Measurements from ENCODE around the gene SERTAD3. TPM values are rescaled to one million over a fixed set of nuclear protein-coding genes. Genes with fewer than 3 reads are reported as not detected.
A peak's percentile ranks its signal among the peaks of the same experiment; 100 is the strongest.

The SERTAD3 gene
- total and polyA plus RNA-seq, 2 donors (not counting 3 experiments of a cell fraction or from before 2014, with no cell fraction given) = 13.3 to 29.9 TPM

GRCh38 chr19:40413291-40413845 lies 30.8 kb downstream of the SERTAD3 start, which contains the start of gene PRX:
TSS of gene PRX (minus strand) at chr19:40413378. CDS start at chr19:40407932, 5,446 bp downstream.
- POLR2A ChIA-PET = interaction anchor here (0.6 kb wide), 1 partner anchor 747 kb away, joined by 3 read pairs; no protein-coding TSS in a partner anchor
- dilution Hi-C loops (cut with MboI; ENCODE audit: extremely low pct_ligation_motif_present, low sequenced_read_pairs) = no loop called here
- Histone ChIP-seq H3K36me3 (ENCODE audit: control insufficient read depth in 2 of 2, extremely low read depth in 1 of 2, insufficient read depth in 2 of 2, low read length in 2 of 2) (no peaks in the 10 kb centered on the region), H3K27ac (ENCODE audit: insufficient read depth, low read depth, low read length) (no peak within 1 kb of the TSS), H3K4me3 (replicated peaks in 1 of 3; ENCODE audit: insufficient read depth in 1 of 3, low read depth in 1 of 3, low read length in 3 of 3) (no peak within 1 kb of the TSS), H3K9me3 (replicated peaks; ENCODE audit: control insufficient read depth, insufficient read depth, low read length) (no peaks in the 10 kb centered on the region), H2AFZ (ENCODE audit: low read depth, low read length) (peak within 1 kb of the TSS; percentile 60), H3K4me1 (ENCODE audit: control insufficient read depth, extremely low read depth, insufficient read depth, low read length) (peaks cover 11% of the 10 kb centered on the region), H3K9ac (replicated peaks; ENCODE audit: extremely low read depth, insufficient read depth, low read length) (no peak within 1 kb of the TSS), H3K4me2 (ENCODE audit: insufficient read depth, low read length) (no peak within 1 kb of the TSS), H3K9me1 (replicated peaks; ENCODE audit: control insufficient read depth, extremely low read depth, insufficient read depth, low read length) (no peaks in the 10 kb centered on the region), H3K27me3 (ENCODE audit: control insufficient read depth in 2 of 2, insufficient read depth in 2 of 2, low read length in 2 of 2) (no peaks in the 10 kb centered on the region), H4K20me1 (replicated peaks; ENCODE audit: control insufficient read depth, extremely low read depth, insufficient read depth, low read length) (no peaks in the 10 kb centered on the region), H3K79me2 (ENCODE audit: control insufficient read depth, insufficient read depth, low read length) (no peaks in the 10 kb centered on the region)
- CTCF ChIA-PET = interaction anchor here (1.2 kb wide), 1 partner anchor 30 kb away, joined by 6 read pairs; no protein-coding TSS in a partner anchor
- BruUV-seq (replicated peaks) = no TSS peak
- TF ChIP-seq POLR2A (IDR thresholded peaks at IDR 0.05; ENCODE audit: low read depth, low read length) (no peak), MAX (IDR thresholded peaks at IDR 0.05; ENCODE audit: insufficient read depth, insufficient read length) (no peak), MYC (IDR thresholded peaks at IDR 0.05; ENCODE audit: low read depth, low read length) (no peak), JUN (IDR thresholded peaks at IDR 0.05; ENCODE audit: borderline replicate concordance, insufficient read depth, insufficient read length, low read depth) (no peak), CTCF (IDR thresholded peaks at IDR 0.05; ENCODE audit: extremely low read depth in 1 of 2, insufficient read depth in 1 of 2, low read depth in 1 of 2, low read length in 2 of 2) (no peak), FOS (IDR thresholded peaks at IDR 0.05; ENCODE audit: borderline replicate concordance, insufficient read depth, low read length) (no peak), POLR2AphosphoS5 (IDR thresholded peaks at IDR 0.05; ENCODE audit: insufficient read depth, low read depth, low read length) (no peak), EZH2 (IDR thresholded peaks at IDR 0.05; ENCODE audit: borderline replicate concordance, low read depth, low read length, severe bottlenecking) (no peak), GATA2 (IDR thresholded peaks at IDR 0.05; ENCODE audit: insufficient read depth, insufficient read length, low read depth, low read length) (no peak)
- intact Hi-C loops (cut with micrococcal nuclease) = no loop called here
- no peak for FAIRE-seq
- DNase-seq (ENCODE audit: low read depth, low spot score) = no peak

Data from endothelial cell of umbilical vein (primary cell).